HTR-8/SVneo (cell line): ENCODE results near the gene ALDH16A1.

Experiments
- DNase-seq: peaks from one replicate; pipeline ENCODE4 v3.0.0; 2011; ENCODE audit warnings: low spot score, mixed read lengths; ENCODE audit not compliant: insufficient read length
- FAIRE-seq: peaks from 2 replicates; lab custom pipeline; 2011; peaks lifted over from hg19 to GRCh38; lab: Jason Lieb, UNC

Gene ALDH16A1

DNA sequence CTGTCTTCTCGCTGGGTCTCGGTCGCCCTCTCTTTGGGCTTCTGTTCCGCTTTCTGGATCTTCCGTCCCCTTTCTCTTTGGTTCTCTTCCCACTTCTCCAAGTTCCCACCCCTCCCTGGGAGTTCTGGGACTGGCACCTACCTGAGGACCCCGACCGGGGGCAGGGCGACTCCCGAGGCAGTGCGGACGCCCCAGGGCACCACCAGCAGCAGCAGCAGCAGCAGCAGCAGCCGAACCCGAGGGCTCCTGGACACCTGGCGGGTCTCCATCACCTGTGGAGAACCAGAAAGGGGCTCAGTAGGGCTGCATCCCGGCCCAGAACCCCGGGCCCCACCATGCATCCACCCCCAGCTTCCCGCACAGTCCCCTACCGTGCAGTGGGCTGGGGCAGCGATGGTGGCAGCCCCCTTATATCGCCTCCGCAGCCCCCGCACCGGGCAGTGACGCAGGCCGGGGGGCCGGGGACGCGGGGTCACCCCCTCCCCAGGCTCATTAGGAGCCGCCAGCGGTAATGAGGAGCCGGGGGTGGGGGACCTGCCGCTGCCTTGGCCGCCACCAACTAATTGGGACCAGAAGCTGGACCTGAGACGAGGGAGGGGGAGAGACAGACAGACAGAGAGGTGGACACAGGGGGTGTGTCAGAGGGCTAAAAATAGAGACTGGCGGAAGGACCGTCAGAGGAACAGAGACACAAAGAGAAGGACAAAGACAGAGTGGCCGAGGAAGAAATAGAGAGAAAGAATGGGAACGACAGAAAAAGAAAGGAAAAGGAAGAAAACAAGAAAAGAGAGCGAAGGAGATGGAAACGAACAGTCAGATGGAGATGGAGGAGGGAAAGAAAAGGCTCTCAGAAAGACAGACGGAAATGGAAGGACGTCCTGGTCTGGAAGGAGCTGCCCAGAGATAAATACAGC lies 29.7 kb upstream of the ALDH16A1 start, which contains the start of gene PTH2:
TSS of gene PTH2 (minus strand) at position 371 of the 914 bp plus-strand sequence. CDS start at position 269, 102 bp downstream.
- no peak for FAIRE-seq
- DNase-seq, result no peak

DNA sequence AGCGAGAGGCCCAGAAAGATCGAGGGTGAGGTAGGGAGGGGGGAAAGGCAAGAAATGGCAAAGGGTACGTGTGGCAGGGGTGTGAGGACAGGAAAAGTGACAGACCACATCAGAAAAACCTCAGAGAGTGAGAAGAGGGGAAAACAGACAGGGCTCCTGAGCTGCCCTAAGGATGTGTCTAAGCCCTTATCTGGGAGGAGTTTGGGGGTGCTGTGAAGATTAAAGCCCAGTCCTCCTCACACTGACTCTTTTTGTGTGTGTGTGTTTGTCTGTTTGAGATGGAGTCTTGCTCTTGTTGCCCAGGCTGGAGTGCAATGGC lies 29.1 kb upstream of the ALDH16A1 start:
- no peak for DNase-seq
- peak; percentile 16 for FAIRE-seq

DNA sequence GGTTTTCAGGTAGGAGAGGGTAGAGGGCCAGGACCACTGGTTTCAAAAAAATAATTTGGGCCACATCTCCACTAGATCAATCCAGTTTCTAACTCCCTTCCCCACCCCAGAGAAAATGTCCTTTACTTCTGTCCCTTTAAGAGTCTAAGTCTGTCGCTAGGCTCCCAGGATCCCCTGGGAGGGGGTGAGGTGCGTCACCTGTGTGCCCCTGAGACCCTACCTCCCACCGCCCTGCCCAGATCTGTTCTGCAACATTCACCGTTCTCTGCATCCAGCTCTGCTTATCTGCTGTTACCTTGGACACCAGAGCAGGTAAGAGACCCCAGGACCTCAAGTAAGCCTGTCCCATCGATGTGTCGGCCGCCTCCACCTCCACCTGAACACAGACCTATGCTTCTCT lies 27.8 kb upstream of the ALDH16A1 start, which contains the start of gene GFY:
TSS of gene GFY (plus strand) at position 211 of the 400 bp plus-strand sequence. CDS start 1,043 bp downstream, outside the sequence.
- no peak for DNase-seq
- FAIRE-seq, result no peak

DNA sequence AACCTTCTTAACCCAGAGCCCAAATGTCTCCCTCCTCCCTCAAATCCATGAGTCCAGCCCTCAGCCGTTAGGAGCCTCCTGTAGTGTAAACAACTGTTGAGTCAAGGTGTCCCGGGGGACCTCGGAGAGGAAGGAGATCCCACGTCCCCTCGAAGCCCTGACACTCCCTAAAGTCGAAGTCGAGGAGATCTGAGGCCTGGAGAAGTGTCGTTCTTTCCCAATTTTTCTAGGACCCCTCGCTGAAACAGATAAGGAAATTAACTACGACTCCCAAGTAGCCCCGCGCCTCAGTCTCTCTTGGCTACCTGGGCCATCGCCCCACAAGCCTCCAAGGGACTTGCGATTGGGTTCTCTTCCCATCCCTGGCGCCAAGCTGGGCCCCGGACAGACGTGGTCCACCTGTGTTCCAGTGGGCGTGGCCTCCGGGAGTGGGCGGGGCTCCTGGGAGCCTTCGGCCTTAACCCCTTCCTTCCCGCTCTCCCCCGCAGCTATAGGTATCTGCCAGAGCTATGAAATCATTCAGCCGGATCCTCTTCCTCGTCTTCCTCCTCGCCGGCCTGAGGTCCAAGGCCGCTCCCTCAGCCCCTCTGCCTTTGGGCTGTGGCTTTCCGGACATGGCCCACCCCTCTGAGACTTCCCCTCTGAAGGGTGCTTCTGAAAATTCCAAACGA lies 27.0 kb upstream of the ALDH16A1 start:
- FAIRE-seq, result no peak
- DNase-seq, result no peak

DNA sequence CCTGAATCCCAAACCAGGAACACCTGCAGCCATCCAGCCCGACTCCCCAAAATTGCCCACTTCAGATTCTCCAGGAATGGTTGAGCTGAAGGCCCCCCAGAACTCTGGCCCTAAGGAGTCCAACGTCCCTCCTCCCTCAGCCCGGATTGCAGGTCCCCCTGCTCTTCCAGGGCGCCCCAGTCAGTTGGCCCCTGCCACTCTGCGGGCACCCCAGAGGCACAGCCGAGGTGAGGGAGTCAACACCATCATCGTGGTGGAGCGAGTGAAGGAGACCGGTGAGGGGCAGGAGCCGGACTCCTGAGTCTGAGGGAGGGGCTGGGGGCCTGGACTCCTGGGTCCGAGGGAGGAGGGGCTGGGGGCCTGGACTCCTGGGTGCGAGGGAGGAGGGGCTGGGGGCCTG lies 25.7 kb upstream of the ALDH16A1 start:
- DNase-seq (no peak), FAIRE-seq (no peak)

DNA sequence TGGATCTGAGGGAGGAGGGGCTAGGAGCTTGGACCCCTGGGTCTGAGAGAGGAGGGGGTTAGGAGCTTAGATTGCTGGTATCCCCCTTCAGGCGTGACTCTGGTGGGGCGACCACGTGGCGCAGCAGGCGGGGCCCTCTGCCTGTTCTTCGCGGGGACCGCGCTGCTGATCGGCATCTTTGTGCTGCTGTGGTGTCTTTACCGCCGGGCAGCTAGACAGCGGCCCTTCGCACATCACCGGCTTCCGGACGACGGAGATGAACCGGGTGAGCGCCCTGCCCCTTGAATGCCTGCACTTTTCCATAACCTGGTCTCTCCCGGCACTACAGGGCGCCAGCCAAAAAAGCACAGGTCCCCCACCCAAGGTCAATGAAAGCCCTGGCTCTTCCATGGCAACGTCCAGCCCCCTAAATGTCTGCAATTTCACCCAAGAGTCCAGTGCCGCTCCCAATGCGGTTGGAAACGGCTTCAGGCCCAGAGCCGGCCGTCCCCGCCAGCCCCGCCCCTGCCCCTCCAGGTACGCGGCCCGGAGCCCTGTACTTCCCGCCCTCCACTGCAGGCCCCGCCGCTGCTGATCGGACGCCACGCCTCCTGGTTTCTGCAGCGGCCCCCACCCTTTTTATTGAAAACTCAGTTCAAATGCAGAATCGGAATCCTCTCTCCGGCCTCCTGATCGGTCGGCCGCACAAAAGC lies 25.0 kb upstream of the ALDH16A1 start:
- FAIRE-seq, result no peak
- no peak for DNase-seq

DNA sequence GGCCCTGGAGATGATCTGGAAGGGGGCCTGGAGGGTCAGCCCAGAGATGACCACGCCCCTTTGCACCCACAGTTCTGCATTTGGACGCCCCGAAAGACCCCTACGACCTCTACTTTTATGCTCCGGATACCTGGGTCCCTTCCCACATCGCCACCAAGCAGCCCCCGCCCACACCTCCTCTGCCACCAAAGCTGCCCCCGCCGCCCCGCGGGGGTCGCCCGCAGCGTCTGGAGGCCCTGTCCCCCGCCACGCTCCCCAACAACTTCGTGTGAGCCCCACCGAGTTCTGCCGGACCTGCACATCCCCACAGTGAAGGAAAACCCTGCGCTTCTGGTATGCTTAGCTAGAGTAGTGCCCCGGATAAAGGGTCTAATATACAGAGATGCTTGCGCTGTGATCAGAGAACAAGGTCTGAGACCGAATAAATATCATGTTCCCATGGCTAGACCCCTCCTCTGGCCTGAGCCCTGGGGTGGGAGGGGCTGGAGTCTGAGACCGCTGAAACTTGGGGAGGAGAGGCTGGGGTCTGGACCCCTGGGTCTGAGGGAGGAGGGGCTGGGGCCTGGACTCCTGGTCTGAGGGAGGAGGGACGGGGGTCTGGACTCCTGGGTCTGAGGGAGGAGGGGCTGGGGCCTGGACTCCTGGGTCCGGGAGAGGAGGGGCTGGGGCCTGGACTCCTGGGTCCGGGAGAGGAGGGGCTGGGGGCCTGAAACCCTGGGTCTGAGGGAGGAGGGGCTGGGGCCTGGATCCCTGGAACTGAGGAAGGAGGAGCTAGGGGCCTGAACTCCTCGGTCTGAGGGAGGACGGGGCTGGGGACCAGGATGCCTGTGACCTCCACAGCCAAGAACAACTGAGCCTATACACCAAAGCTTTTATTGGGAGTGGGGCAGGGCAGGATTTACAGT lies 24.2 kb upstream of the ALDH16A1 start:
- DNase-seq (no peak), FAIRE-seq (no peak)

DNA sequence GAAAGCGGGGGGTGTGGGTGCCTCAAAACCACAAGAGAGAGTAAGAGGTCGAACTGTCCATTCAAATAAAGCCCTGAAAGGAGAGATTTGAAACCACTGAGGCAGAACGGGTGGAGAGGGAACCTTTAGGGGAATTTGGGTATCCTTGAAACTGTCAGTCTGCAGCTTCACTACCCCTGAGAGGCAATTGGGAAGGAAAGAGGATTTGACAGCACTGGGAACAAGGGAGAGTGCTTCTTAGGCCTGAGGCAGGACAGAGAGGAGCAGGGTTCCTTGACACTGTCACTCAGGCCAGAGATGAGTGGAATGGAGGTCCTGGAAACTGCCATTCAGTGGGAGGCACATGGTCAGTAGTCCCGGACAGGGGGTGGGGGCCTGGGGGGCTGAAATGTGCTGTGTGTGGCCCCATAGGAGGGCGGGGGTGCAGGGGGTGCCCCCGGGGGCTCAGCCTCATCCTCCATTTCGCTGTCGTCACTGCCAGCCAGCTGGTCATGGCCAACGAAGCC lies 22.8 kb upstream of the ALDH16A1 start:
- no peak for DNase-seq
- FAIRE-seq, result no peak

DNA sequence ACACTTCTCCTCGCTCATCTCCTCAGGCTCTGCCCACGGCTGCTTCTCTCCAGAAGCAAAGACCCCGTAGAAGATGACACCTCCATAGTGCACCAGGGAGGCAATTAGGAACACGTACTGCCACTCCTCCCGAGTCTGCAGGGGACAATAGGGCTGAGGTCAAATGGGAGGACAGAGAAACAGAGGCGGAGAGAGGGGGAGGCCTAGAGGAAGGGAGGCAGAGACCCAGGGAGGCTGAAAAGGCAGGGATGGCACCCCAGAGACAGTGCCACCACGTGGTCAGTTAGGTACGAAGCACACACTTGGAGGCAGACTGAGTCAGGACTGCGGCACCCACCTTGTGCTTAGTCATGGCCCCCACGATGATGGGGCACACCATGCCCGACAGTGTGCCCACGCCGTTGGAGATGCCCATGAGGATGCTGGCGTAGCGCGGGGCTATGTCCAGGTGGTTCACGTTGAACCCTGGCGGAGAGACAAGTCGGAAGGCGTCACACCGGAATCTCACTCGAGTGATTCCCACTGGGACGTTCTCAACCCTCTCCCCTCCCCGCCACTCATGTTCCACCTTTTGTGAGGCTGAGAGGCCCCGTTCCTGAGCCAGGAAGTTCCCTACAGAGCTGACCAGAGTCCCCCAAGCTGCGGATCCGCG lies 22.2 kb upstream of the ALDH16A1 start:
- DNase-seq (no peak), FAIRE-seq (no peak)

DNA sequence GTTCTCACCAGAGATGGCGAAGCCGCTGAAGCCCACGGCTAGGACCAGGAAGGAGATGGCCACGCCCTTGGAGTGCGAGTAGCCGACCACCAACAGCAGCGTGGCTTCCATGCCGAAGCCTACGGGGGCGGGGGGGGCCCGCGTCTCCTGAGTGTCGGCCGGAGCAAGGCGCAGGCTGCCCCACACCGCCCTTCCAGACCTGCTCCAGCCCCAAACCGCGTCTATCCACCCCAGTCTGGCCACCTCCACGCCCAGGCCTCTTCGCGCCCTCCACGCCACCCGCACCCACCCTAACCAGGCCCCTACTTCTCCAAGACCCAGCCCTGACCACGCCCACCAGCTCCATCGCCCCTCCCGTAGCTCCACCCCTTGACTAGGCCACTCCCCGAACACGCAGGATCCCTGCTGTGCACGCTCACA lies 21.7 kb upstream of the ALDH16A1 start:
- FAIRE-seq, result no peak

DNA sequence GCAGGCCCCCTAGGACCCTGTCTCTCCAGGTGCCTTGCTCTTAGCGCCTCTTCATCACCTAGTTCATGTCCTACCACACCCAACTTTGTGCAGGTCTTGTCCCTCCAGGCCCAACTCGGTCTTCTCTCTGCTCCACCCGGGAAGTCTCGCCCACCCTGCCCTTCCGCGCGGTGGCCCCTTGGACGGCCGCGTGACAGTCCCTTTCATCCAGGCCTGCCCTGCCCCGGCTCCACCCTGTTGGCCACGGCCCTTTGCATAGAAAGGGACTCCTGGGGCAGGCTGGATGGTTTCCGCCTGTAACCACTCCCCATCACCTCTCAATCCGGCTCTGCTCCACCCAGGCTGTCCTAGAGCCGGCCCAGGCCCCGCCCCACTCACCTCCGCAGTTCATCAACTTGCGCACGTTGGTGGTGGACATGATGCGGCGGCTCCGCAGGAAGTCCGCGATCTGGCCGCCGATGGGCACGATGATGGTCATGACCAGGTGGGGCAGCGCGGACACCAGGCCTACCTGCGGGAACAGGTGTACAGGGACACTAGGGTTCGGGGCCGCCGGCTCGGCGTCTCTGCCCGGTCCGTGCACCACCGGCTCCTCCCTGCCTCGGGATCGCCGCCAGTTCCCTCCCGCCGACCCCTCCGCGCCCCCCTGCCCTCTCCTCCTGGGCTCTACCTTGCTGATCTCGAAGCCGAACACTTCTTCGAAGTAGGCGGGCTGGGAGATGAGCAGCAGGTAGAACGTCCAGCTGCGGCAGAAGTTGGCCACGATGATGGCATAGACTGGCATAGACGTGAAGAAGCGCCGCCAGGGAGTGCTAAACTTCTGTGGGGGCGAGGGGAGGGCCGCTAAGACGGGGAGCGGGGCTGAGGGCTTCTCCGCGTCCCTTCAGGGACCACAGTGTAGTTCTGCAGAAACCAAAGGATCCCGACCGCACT lies 20.6 kb upstream of the ALDH16A1 start:
- DNase-seq (no peak), FAIRE-seq (no peak)

More for the DNA sequence above, 21.7 kb upstream of the ALDH16A1 start:
- DNase-seq, result no peak

DNA sequence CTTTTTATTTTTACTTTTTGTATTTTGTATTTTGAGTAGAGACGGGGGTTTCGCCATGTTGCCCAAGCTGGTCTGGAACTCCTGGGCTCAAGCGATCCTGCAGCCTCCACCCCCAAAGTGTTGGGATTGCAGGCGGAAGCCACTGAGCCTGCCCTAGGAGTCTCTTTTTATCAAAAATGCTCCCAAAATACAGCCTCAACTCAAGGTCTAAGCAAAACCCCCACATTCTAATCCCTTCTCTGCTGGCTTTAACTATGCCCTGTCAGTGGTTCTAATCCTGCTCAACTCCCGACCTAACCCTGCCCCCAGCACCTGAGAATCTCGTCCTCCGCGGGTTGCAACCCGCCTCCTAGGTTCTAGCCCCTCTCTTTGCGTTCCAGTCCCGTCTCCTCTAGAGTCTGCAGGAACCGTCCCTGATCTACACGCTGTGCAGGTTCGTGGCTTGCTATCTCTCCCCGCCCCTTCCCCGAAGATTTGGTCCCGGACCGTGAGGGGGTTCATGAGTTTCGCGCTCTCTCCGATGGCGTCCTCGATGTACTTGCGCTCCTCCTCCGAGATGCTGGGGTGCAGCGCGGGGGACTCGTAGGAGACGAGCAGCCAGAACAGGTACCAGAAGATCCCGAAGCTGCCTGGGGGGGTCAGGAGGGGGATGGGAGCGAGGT lies 19.7 kb upstream of the ALDH16A1 start:
- DNase-seq (no peak), FAIRE-seq (no peak)

DNA sequence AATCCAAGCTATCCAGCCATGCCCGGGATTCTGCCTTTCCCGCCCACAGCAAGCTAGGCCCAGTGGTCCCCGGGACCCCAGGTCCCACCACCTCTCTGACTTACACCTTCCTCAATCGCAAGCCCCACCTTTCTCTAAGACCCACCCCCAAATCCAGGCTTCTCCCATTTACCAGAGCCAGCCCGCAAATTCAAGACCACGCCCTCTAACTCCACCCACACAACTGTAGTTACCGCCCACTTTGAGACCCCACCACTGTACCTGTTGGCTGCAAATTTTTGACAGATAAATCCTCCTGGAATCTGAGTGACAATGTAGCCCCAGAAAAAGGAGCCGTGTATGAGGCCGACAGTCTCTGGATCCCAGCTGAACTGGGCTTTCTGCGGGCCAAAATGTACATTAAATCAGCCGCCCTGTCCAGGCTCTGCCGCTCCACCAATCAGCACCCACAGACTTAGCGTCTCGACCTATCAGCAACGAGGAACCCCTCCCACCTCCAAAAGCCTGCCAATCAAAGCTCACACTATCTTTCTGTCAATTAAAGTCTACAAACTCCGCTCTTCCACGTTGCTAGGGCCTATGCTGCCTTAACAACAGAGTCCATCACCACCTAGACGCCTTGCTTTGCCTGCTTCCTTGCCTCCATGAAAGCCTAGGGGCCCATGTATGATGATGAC lies 18.0 kb upstream of the ALDH16A1 start:
- FAIRE-seq, result no peak
- DNase-seq, result no peak

DNA sequence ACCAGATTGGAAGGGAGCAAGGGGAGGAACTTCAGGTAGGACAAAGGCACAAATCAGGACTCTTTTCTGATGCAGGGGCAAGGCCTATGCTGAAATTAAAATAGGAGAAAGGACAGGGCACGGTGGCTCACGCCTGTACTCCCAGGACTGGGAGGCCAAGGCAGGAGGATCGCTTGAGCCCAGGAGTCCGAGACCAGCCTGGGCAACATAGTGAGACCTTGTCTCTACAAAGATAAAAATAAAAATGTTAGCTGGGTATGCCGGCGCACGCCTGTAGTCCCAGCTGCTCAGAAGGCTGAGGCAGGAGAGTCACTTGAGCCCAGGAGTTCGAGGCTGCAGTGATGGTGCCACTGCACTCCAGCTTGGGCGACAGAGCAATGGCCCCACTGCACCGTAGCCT lies 17.4 kb upstream of the ALDH16A1 start:
- FAIRE-seq (no peak), DNase-seq (no peak)

DNA sequence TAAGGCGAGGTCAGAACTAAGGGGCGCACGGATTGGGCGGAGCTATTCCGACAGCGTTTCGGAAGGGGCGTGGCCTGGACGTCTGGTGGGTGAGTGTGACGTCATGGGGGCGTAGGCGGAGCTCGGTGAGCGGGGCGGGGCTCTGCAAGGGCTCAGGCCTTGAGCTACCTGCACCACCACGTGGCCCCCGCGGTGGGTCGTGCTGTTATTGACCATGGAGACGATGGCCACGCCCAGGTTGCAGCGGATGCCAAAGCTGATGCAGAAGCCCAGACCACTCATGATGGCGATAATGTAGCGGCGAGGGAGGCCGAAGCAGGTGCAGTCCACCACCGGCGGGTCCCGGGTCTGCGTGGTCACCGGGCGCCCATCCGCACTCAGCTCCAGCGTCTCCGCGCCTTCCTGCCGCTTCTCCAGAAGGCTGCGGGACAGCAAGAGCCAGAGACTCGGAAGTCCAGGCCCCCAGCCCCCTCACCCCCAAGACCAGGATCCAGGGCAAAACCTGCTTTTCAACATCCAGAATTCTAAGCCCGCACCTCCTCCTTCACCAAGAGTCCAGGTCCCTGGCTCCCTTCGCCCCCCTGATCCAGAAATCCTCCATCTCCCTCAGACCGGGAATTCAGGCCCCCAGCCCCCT lies 16.5 kb upstream of the ALDH16A1 start:
- FAIRE-seq (no peak), DNase-seq (no peak)

DNA sequence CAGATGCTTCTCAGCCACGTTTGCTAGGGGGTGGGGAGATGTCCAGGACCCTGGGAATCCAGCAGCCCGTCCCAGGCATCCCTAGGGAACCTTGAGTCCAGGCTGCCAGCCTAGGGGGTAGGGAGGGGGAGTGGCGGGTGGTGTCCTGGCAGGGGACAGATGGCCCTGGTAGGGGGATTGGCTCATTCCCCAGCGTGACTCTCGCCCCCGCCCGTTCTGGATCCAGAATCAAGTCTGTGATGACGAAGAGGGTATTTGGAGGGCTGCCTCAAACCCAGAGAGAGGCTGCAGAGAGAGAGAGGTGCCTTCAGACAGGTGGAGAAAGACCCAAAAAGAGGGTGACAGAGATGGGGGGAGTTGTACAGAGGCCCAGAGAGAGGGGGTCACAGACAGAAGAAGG lies 15.8 kb upstream of the ALDH16A1 start:
- DNase-seq, result no peak
- FAIRE-seq, result no peak

DNA sequence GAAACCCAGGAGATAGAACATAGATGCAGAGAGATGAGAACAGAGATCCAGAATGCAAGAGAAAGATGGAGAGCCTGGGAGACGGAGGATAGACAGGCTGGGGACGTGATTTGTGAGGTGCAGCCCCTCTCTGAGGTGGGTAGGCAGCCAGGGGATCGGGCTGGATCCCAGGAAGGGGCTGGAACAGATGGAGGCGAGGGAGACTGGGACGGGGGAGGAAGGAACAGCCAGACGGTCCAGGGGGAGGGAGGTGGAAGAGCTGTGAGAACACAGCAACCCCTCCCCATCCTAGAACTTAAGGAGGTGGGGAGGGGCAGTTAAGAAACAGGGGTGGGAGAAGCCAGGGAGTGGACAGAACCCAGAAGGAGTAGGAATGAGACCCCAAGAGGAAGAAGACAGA lies 14.8 kb upstream of the ALDH16A1 start:
- FAIRE-seq (no peak), DNase-seq (no peak)
